Measurements from ENCODE around the gene TOM1L2. TPM values are rescaled to one million over a fixed set of nuclear protein-coding genes. Genes with fewer than 3 reads are reported as not detected.

TOM1L2 gene
- total and polyA plus RNA-seq, 2 experiments from 2014 or later, result 21.5 to 29.6 TPM

DNA sequence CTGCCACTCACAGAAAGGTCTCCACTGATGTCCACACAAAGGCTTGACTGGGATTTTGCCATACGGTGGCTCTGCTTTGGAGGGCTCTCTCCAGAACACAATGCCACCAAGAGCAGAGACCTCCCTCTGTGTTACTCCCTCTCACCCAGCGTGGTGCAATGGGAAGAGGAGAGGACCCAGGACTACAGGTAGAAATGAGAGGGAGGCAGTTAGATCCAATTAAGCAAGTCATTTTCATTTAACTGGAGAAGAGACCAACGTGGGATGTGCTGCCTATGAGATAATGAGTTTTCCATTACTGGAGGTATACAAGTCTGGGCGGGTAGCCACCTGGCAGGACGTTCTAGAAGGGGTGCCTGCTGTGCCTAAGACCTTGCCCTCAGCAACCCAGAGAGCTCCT, 34.2 kb downstream of the TOM1L2 start:
- Histone ChIP-seq H4K20me1 (ENCODE audit: insufficient read depth, poor library complexity, severe bottlenecking) (no peaks in the 10 kb centered on the region), H3K27ac (no peak overlapping the region), H3K27me3 (no peaks in the 10 kb centered on the region), H3K9me2 (replicated peaks; ENCODE audit: insufficient read depth) (no peaks in the 10 kb centered on the region), H2AFZ (no peak overlapping the region), H3K4me3 (no peak overlapping the region), H3K4me2 (no peak overlapping the region), H3K36me3 (replicated peaks; ENCODE audit: insufficient read depth, low read depth) (no peaks in the 10 kb centered on the region), H3K9me3 (ENCODE audit: low read depth) (no peaks in the 10 kb centered on the region), H3K4me1 (ENCODE audit: insufficient read depth) (peaks cover 57% of the 10 kb centered on the region), H3K79me2 (peaks cover 69% of the 10 kb centered on the region)
- TF ChIP-seq, protein P1, sequence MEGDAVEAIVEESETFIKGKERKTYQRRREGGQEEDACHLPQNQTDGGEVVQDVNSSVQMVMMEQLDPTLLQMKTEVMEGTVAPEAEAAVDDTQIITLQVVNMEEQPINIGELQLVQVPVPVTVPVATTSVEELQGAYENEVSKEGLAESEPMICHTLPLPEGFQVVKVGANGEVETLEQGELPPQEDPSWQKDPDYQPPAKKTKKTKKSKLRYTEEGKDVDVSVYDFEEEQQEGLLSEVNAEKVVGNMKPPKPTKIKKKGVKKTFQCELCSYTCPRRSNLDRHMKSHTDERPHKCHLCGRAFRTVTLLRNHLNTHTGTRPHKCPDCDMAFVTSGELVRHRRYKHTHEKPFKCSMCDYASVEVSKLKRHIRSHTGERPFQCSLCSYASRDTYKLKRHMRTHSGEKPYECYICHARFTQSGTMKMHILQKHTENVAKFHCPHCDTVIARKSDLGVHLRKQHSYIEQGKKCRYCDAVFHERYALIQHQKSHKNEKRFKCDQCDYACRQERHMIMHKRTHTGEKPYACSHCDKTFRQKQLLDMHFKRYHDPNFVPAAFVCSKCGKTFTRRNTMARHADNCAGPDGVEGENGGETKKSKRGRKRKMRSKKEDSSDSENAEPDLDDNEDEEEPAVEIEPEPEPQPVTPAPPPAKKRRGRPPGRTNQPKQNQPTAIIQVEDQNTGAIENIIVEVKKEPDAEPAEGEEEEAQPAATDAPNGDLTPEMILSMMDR (IDR thresholded peaks at IDR 0.05; ENCODE audit: poor library complexity), result no peak
- TF ChIP-seq EZH2 (IDR thresholded peaks at IDR 0.05; ENCODE audit: borderline replicate concordance), result no peak
- no peak for TF ChIP-seq EZH2phosphoT487 (IDR thresholded peaks at IDR 0.05; ENCODE audit: low read depth, severe bottlenecking, unreplicated experiment)
- no peak for DNase-seq (ENCODE audit: low spot score)
- 88% methylated on average over 5 of the region's 5 CpGs for WGBS (ENCODE audit: low lambda C conversion rate, missing lambda C conversion rate)

DNA sequence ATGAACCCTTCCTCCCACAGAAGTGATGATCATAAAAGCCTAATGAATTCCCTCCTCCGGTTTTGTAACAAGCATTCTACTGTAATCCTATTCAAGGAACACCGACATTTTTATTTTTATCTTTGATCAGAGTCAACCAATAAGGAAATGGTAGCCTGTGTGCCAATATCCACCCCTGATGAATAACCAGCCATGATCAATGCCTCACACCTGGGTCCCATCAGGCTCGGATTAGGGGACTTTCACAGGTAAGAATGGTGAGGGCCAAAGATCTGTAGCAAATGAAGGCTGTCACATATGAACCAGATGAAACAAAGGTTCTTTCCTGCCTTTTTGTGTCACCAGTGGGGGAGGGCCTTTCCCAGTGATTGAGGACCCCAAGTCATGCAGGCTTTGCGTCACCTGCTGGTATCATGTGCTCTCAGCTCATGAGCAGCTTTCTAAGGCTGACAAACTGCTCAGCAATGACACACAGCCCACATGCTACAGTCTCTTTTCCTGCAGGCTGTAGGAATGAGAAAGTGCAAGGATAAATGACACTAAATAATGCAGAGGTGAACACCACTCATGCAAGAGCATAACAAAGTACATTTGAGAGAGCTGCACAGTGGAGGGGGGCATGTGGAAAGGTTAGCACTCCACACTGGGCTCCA, 34.9 kb downstream of the TOM1L2 start:
- no peak for DNase-seq (ENCODE audit: low spot score)
- no peaks in the 10 kb centered on the region for H3K27me3 ChIP-seq
- no peak overlapping the region for H3K4me2 ChIP-seq
- TF ChIP-seq EZH2 (IDR thresholded peaks at IDR 0.05; ENCODE audit: borderline replicate concordance) (no peak), EZH2phosphoT487 (IDR thresholded peaks at IDR 0.05; ENCODE audit: low read depth, severe bottlenecking, unreplicated experiment) (no peak)
- TF ChIP-seq, protein P1 (IDR thresholded peaks at IDR 0.05; ENCODE audit: poor library complexity), result no peak
- no peaks in the 10 kb centered on the region for H4K20me1 ChIP-seq (ENCODE audit: insufficient read depth, poor library complexity, severe bottlenecking)
- 84% methylated on average over 4 of the region's 4 CpGs for WGBS (ENCODE audit: low lambda C conversion rate, missing lambda C conversion rate)
- no peaks in the 10 kb centered on the region for H3K36me3 ChIP-seq (replicated peaks; ENCODE audit: insufficient read depth, low read depth)
- peaks cover 76% of the 10 kb centered on the region for H3K79me2 ChIP-seq
- H3K4me1 ChIP-seq (ENCODE audit: insufficient read depth), result peaks cover 50% of the 10 kb centered on the region
- H2AFZ ChIP-seq, result no peak overlapping the region
- no peaks in the 10 kb centered on the region for H3K9me2 ChIP-seq (replicated peaks; ENCODE audit: insufficient read depth)
- H3K27ac ChIP-seq, result peak overlapping the region; percentile 58
- no peak overlapping the region for H3K4me3 ChIP-seq
- H3K9me3 ChIP-seq (ENCODE audit: low read depth), result no peaks in the 10 kb centered on the region

DNA sequence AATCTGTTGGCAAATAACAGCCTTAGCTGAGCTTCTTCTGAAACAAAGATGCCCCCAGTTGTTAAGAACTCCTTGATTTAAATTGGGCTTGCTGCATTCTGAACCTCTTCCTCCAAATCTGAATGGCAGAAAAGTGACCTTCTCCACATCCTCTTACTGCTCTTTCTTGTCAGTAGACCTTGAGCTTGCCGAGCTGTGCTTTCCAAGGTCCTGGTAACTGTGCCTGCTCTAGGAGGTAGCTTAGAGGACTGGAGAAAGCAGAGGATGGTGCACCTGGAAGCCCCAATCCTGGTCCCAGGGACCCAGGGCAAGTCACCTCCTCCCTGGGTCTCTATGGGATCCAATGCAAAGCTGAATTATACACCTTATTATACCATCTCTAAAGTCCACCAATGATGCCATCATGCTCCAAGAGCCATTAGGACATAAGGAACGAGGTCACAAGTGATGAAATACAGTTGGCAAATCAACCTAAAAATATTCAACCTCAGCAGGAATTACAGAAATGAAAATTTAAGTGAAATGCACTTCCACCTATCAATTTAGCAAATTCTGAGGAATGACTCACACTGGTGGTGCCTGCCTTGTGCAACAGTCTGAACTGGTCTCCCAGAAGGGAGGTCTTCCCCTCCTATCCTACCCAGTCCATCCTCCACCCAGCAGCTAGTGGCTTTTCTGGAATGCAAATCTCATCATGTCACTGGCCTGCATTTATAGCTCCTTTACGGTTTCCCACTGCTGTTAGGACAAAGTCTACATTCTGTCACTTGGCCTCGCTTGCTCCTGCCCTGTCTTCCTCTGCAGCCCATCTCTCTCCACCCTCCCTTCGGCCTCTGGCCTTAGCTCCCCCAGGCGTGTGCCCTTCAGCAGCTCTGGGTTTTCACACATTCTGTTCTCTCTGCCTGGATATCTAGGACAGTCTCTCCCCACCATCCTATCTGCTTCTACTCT, 36.6 kb downstream of the TOM1L2 start:
- no peaks in the 10 kb centered on the region for H3K36me3 ChIP-seq (replicated peaks; ENCODE audit: insufficient read depth, low read depth)
- 45% methylated on average over 6 of the region's 6 CpGs for WGBS (ENCODE audit: low lambda C conversion rate, missing lambda C conversion rate)
- no peaks in the 10 kb centered on the region for H4K20me1 ChIP-seq (ENCODE audit: insufficient read depth, poor library complexity, severe bottlenecking)
- no peak for TF ChIP-seq EZH2phosphoT487 (IDR thresholded peaks at IDR 0.05; ENCODE audit: low read depth, severe bottlenecking, unreplicated experiment)
- no peak for TF ChIP-seq EZH2 (IDR thresholded peaks at IDR 0.05; ENCODE audit: borderline replicate concordance)
- H3K4me1 ChIP-seq (ENCODE audit: insufficient read depth), result peaks cover 36% of the 10 kb centered on the region
- peaks cover 80% of the 10 kb centered on the region for H3K79me2 ChIP-seq
- H3K27ac ChIP-seq, result peak overlapping the region; percentile 61
- H3K4me3 ChIP-seq, result no peak overlapping the region
- H3K9me2 ChIP-seq (replicated peaks; ENCODE audit: insufficient read depth), result no peaks in the 10 kb centered on the region
- no peaks in the 10 kb centered on the region for H3K9me3 ChIP-seq (ENCODE audit: low read depth)
- DNase-seq (ENCODE audit: low spot score), result peak; percentile 76
- peak overlapping the region; percentile 21 for H3K4me2 ChIP-seq
- H2AFZ ChIP-seq, result no peak overlapping the region
- H3K27me3 ChIP-seq, result no peaks in the 10 kb centered on the region

DNA sequence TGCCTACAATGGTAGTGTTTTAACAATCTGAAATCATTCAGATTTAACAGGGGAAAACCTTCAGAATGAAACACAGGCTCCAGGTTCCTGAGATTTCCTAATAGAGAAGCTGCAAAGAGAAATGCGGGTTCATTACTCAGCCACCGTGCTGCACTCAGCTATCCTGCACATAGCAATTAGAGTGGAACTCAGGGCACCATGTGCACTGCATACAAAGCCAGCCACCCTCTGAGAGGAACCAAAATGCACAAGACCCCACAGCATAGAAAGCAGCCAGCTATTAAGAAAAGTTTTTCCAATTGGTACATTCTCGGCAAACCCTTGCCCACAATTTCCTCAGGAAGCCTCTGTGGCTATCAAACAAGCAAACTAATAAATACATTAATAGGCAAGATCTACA, 37.4 kb downstream of the TOM1L2 start:
- no peak for DNase-seq (ENCODE audit: low spot score)
- H3K27ac ChIP-seq, result peak overlapping the region; percentile 61
- H3K27me3 ChIP-seq, result no peaks in the 10 kb centered on the region
- no peak overlapping the region for H3K4me2 ChIP-seq
- no peaks in the 10 kb centered on the region for H3K9me2 ChIP-seq (replicated peaks; ENCODE audit: insufficient read depth)
- no peaks in the 10 kb centered on the region for H3K9me3 ChIP-seq (ENCODE audit: low read depth)
- no peaks in the 10 kb centered on the region for H3K36me3 ChIP-seq (replicated peaks; ENCODE audit: insufficient read depth, low read depth)
- TF ChIP-seq, protein P1 (IDR thresholded peaks at IDR 0.05; ENCODE audit: poor library complexity), result no peak
- TF ChIP-seq EZH2phosphoT487 (IDR thresholded peaks at IDR 0.05; ENCODE audit: low read depth, severe bottlenecking, unreplicated experiment) (no peak), EZH2 (IDR thresholded peaks at IDR 0.05; ENCODE audit: borderline replicate concordance) (no peak)
- 81% methylated on average over 3 of the region's 3 CpGs for WGBS (ENCODE audit: low lambda C conversion rate, missing lambda C conversion rate)
- peaks cover 31% of the 10 kb centered on the region for H3K4me1 ChIP-seq (ENCODE audit: insufficient read depth)
- H4K20me1 ChIP-seq (ENCODE audit: insufficient read depth, poor library complexity, severe bottlenecking), result no peaks in the 10 kb centered on the region
- peaks cover 76% of the 10 kb centered on the region for H3K79me2 ChIP-seq
- H2AFZ ChIP-seq, result no peak overlapping the region
- no peak overlapping the region for H3K4me3 ChIP-seq
